Right atrium auricular region (tissue), 2 donors: ENCODE measurements around the gene CLNK. TPM values are rescaled to one million over a fixed set of nuclear protein-coding genes. Genes with fewer than 3 reads are reported as not detected.

Experiments
- DNase-seq: peaks from one replicate; pipeline ENCODE4 v3.0.0-alpha.2; 2019; ENCODE audit warnings: low spot score
- H3K27ac ChIP-seq, 2 donors: fragments of 200-600 bp; sonication (generic); 1 replicate in 1 of 2; 2 replicates in 1 of 2; pipeline ENCODE4 v1.5.1; 2016 to 2019
- H3K27me3 ChIP-seq, 2 donors: fragments of 200-600 bp; sonication (generic); one replicate each; pipeline versions ENCODE4 v1.5.1 to v1.6.0; 2017 to 2019
- H3K36me3 ChIP-seq: fragments of 200-600 bp; sonication (generic); one replicate; pipeline ENCODE4 v1.5.1; 2016
- H3K4me1 ChIP-seq, 2 donors: fragments of 200-600 bp; sonication (generic); one replicate each; pipeline versions ENCODE4 v1.5.1 to v1.6.0; 2017 to 2019
- H3K4me3 ChIP-seq, 2 donors: fragments of 200-600 bp; sonication (generic); 1 replicate in 1 of 2; 2 replicates in 1 of 2; pipeline ENCODE4 v1.5.1; 2017 to 2019; ENCODE audit warnings: mild to moderate bottlenecking in 1 of 2, moderate library complexity in 1 of 2
- H3K9me3 ChIP-seq, 2 donors: fragments of 200-600 bp; sonication (generic); one replicate each; pipeline ENCODE4 v1.5.1; 2019
- total RNA-seq, 2 donors: library from RNA; depleted of rRNA; stranded (reverse); fragments of >200 nt; gene quantifications; one replicate each; pipeline ENCODE4 v1.1.0, GENCODE V29; 2016
- TF ChIP-seq, protein P1 (sequence below), 2 donors: fragments of 200-600 bp; sonication (generic); IDR thresholded peaks; one replicate each; pipeline ENCODE4 v1.5.1; 2019; ENCODE audit warnings: antibody characterized with exemption in 2 of 2

The CLNK gene
- total RNA-seq, 2 donors from 2014 or later, result not detected

DNA sequence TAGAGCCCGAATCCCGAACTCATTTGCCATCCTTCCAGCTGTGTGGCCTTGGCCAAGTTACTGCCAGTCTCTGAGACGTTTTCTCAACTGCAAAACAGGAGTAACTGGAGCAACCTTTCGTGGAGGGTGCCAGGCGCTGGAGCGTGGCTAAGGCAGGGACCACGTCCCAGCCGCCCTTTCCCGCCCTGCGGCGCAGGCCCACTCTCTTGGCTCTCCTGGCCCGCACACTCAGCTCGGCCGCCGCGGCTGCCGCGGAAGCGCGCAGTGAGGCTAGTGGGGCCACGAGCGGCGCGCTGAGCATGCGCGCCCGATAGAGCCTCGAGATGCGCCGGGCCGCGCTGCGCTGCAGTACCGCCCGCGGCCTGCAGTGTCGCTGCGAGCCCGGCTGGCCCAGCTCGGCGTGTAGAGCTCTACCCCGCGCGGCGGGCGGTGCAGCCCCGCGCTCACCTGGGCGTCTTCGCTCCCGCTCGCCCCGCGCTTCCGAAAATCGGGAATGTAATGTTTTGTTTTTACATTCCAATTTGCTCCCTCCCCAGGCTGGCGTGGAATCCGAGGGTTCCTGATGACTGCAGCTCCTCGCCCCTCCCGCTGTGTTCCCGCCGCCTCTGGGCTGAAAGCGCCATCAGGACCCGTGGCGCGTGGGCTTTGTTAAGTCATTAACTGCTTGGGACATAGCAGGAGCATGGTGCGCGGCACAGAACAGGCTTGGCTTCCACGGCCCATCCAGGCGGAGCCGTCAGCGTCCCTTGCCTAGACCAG lies 223.3 kb downstream of the CLNK start:
- no peaks in the 10 kb centered on the region for H3K9me3 ChIP-seq
- no peak overlapping the region for H3K27ac ChIP-seq
- no peak for DNase-seq
- no peaks in the 10 kb centered on the region for H3K36me3 ChIP-seq
- peaks cover 0 to 20% of the 10 kb centered on the region in 2 donors for H3K4me1 ChIP-seq
- H3K4me3 ChIP-seq, result peak overlapping the region in 1 of 2 donors; percentile 34
- peaks cover 0 to 14% of the 10 kb centered on the region in 2 donors for H3K27me3 ChIP-seq
- TF ChIP-seq, protein P1, sequence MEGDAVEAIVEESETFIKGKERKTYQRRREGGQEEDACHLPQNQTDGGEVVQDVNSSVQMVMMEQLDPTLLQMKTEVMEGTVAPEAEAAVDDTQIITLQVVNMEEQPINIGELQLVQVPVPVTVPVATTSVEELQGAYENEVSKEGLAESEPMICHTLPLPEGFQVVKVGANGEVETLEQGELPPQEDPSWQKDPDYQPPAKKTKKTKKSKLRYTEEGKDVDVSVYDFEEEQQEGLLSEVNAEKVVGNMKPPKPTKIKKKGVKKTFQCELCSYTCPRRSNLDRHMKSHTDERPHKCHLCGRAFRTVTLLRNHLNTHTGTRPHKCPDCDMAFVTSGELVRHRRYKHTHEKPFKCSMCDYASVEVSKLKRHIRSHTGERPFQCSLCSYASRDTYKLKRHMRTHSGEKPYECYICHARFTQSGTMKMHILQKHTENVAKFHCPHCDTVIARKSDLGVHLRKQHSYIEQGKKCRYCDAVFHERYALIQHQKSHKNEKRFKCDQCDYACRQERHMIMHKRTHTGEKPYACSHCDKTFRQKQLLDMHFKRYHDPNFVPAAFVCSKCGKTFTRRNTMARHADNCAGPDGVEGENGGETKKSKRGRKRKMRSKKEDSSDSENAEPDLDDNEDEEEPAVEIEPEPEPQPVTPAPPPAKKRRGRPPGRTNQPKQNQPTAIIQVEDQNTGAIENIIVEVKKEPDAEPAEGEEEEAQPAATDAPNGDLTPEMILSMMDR (IDR thresholded peaks at IDR 0.05), result peak; percentile 79 to 96

DNA sequence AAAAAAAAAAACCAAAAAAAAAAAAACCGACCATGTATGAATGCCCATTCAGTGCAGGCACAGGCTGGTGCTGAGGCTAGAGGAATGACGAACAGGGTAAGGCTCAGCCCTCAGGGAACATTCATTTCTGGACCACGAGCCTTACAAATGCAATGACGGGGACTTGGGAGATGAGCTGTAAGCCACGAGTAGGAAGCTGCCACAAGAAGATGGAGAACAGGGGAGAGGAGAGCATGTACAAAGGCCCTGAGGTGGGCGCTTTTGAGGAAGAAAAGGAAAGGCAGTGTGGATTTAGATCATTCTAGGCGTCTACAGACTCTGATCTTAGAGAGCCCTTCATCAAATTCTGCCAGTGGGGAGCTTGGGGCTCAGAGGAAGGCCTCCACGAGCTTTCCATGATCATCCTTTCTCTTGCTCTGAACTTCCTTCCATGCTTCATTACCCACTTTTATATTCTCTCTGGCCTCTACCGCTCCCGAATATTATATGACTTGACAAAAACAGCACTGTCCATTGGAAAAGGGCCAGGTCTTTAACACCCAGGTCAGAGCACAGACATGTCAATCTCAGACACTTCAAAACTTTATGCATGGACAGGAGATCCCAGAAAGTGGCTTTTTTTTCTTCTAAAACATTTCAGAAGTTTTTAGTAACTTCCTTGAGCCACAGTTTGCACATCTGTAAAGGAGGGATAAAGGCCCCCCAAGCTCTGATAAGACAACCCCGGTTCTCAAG lies 224.1 kb downstream of the CLNK start:
- H3K4me1 ChIP-seq, result peaks cover 0 to 20% of the 10 kb centered on the region in 2 donors
- H3K36me3 ChIP-seq, result no peaks in the 10 kb centered on the region
- peaks cover 0 to 14% of the 10 kb centered on the region in 2 donors for H3K27me3 ChIP-seq
- DNase-seq, result no peak
- TF ChIP-seq, protein P1 (IDR thresholded peaks at IDR 0.05), result no peak
- H3K9me3 ChIP-seq, result no peaks in the 10 kb centered on the region
- H3K27ac ChIP-seq, result no peak overlapping the region
- H3K4me3 ChIP-seq, result no peak overlapping the region

DNA sequence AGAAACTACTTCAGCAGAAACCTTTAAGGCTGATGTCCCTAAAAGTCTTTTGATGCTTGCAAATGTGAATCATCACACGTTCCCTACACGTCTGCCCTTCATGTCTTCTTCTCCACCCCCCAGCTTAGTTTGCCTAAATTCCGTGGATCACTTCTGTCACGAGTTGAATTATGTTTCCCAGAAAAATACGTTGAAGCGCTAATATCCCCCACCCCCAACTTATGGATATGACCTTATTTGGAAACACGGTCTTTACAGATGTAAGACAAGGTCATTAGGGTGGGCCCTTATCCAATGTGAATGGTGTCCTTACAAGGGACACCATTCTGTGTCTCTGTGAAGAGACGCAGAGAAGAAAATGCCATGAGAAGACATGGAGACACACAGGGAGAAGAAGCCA lies 225.3 kb downstream of the CLNK start:
- DNase-seq, result no peak
- peaks cover 0 to 14% of the 10 kb centered on the region in 2 donors for H3K27me3 ChIP-seq
- peaks cover 5% of the 10 kb centered on the region for H3K36me3 ChIP-seq
- H3K4me1 ChIP-seq, result peaks cover 0 to 20% of the 10 kb centered on the region in 2 donors
- no peaks in the 10 kb centered on the region for H3K9me3 ChIP-seq
- H3K27ac ChIP-seq, result no peak overlapping the region
- H3K4me3 ChIP-seq, result no peak overlapping the region
- TF ChIP-seq, protein P1 (IDR thresholded peaks at IDR 0.05), result no peak

DNA sequence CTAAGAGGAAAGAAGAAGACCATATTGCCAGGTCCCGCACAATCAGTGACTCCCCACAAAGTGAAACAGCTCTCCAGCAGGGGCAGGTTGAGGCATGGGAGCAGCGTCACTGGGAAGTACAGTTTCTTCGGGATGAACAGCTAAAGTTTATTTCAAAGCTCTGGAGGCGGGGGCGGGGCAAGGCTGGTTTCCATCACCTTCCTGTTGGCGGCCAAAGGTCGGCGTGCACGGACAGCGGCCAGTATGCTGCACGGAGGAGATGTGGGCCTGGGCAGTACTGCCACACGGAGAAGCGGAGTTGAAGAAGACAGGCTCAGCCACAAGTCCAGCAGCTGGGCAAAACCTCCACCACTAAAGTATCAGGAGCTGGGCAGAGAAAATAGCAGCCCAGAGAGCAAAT lies 226.4 kb downstream of the CLNK start:
- no peak overlapping the region for H3K27ac ChIP-seq

DNA sequence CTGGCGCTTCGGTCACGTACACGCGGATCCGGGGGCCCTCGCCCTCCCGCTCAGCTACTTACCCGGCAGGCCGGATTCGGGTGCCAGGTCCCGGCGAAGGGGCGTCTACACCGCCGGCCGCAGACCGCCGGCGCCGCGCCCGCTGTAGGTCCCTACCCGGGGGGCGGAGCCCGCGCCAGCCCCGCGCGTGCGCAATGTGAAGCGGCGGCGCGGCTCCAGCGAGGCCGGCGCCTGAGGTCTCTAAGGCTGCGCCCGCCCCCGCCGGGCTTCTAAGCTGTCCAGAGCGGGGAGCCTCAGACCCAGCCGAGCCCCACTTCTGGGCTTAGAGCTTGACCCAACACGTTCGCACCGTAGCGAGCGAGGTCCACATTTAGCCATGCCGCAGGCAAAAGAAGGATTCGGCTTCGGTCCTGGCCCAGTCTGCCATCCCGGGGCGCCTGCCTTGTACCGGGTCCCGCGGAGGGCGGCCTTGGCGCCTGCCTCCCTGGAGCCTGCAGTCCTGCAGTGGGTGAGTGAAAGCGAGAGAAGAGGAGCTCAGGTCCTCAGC lies 227.2 kb downstream of the CLNK start, which contains the start of gene ZNF518B:
ZNF518B (minus strand) TSS at position 172 of the 547 bp plus-strand sequence. CDS start 11,098 bp downstream, outside the sequence.
- Histone ChIP-seq H3K27me3 (peaks cover 0 to 13% of the 10 kb centered on the region in 2 donors), H3K36me3 (peaks cover 21% of the 10 kb centered on the region), H3K27ac (peak within 1 kb of the TSS; percentile 70 to 71), H3K4me3 (peak within 1 kb of the TSS; percentile 57 to 62), H3K4me1 (peaks cover 0 to 20% of the 10 kb centered on the region in 2 donors), H3K9me3 (no peaks in the 10 kb centered on the region)
- TF ChIP-seq, protein P1 (IDR thresholded peaks at IDR 0.05), result no peak
- peak; percentile 62 for DNase-seq

More for the DNA sequence above, 226.4 kb downstream of the CLNK start:
- Histone ChIP-seq H3K4me3 (peak overlapping the region in 1 of 2 donors; percentile 62), H3K9me3 (no peaks in the 10 kb centered on the region), H3K4me1 (peaks cover 0 to 20% of the 10 kb centered on the region in 2 donors), H3K36me3 (peaks cover 13% of the 10 kb centered on the region), H3K27me3 (peaks cover 0 to 14% of the 10 kb centered on the region in 2 donors)
- no peak for DNase-seq
- TF ChIP-seq, protein P1 (IDR thresholded peaks at IDR 0.05), result no peak
